HL-60 (cell line): Measurements from ENCODE around the gene SLA2.
"Not testable (repeated sequence)": the region's sequence is repeated elsewhere in the genome, so short reads cannot be mapped to it uniquely, and the experiment has no call there.

ENCODE experiments used
- DNase-seq, 2 experiments: peaks; one replicate each; pipeline ENCODE4 v3.0.0-alpha.2; 2010 to 2020; ENCODE audit warnings: low read depth in 1 of 2, low spot score in 1 of 2
- H3K27ac ChIP-seq: fragments of 250-450 bp; sonication (Bioruptor Pico); replicated peaks from 2 replicates; pipeline ENCODE4 v1.5.1; 2020; ENCODE audit warnings: mild to moderate bottlenecking, moderate library complexity
- H3K27me3 ChIP-seq: fragments of 250-450 bp; sonication (Bioruptor Pico); 2 replicates; pipeline ENCODE4 v1.5.1; 2021; ENCODE audit warnings: mild to moderate bottlenecking, moderate library complexity; ENCODE audit not compliant: insufficient read depth, poor library complexity, severe bottlenecking
- H3K4me3 ChIP-seq: replicated peaks from 2 replicates; pipeline ENCODE4 v1.5.1; 2011; ENCODE audit warnings: mild to moderate bottlenecking, control low read depth, low read length; ENCODE audit not compliant: insufficient read depth
- CTCF ChIP-seq: IDR thresholded peaks from one replicate; pipeline ENCODE4 v1.5.1; 2011; ENCODE audit warnings: low read length, control low read depth, inconsistent platforms; ENCODE audit not compliant: insufficient read depth
- GABPA ChIP-seq: IDR thresholded peaks from 2 replicates; pipeline ENCODE4 v1.6.1; 2012; ENCODE audit warnings: low read depth
- POLR2AphosphoS5 ChIP-seq: IDR thresholded peaks from 2 replicates; pipeline ENCODE4 v1.6.1; 2012; ENCODE audit warnings: low read depth
- SPI1 ChIP-seq: IDR thresholded peaks from 2 replicates; pipeline ENCODE4 v1.6.1; 2012; ENCODE audit warnings: low read depth, mild to moderate bottlenecking, borderline replicate concordance
- TF ChIP-seq, protein P1 (sequence below): IDR thresholded peaks from 2 replicates; pipeline ENCODE4 v1.6.1; 2012; ENCODE audit warnings: low read depth; ENCODE audit not compliant: insufficient replicate concordance

The SLA2 gene

GRCh38 chr20:36642136-36642535, 3.9 kb downstream of the SLA2 start:
- Histone ChIP-seq H3K27ac (no peak overlapping the region), H3K4me3 (no peak overlapping the region), H3K27me3 (no peaks in the 10 kb centered on the region)
- peak; percentile 18; the same call in 1 of the 2 replicates for TF ChIP-seq SPI1
- TF ChIP-seq, protein P1, sequence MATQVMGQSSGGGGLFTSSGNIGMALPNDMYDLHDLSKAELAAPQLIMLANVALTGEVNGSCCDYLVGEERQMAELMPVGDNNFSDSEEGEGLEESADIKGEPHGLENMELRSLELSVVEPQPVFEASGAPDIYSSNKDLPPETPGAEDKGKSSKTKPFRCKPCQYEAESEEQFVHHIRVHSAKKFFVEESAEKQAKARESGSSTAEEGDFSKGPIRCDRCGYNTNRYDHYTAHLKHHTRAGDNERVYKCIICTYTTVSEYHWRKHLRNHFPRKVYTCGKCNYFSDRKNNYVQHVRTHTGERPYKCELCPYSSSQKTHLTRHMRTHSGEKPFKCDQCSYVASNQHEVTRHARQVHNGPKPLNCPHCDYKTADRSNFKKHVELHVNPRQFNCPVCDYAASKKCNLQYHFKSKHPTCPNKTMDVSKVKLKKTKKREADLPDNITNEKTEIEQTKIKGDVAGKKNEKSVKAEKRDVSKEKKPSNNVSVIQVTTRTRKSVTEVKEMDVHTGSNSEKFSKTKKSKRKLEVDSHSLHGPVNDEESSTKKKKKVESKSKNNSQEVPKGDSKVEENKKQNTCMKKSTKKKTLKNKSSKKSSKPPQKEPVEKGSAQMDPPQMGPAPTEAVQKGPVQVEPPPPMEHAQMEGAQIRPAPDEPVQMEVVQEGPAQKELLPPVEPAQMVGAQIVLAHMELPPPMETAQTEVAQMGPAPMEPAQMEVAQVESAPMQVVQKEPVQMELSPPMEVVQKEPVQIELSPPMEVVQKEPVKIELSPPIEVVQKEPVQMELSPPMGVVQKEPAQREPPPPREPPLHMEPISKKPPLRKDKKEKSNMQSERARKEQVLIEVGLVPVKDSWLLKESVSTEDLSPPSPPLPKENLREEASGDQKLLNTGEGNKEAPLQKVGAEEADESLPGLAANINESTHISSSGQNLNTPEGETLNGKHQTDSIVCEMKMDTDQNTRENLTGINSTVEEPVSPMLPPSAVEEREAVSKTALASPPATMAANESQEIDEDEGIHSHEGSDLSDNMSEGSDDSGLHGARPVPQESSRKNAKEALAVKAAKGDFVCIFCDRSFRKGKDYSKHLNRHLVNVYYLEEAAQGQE = no peak
- no peak for DNase-seq

DNA sequence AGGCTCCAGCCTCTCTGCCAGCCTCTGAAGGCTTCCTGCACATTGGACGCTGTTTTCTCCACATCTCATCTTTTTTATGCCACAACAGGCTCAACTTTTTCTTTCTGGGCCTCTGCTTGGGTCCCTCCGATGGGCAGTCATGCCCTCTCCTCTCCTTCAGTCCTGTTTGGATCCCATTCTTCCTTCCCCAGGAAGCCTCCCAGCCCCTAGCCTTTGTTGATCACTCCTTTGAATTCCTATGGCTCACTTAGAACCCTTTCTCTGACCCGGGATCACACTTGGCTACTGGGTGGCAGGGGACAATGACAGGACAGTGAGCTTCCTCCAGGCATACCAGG, 4.5 kb downstream of the SLA2 start:
- TF ChIP-seq CTCF (no peak), GABPA (no peak), SPI1 (no peak), POLR2AphosphoS5 (no peak)
- TF ChIP-seq, protein P1 = no peak
- H3K4me3 ChIP-seq = no peak overlapping the region
- H3K27ac ChIP-seq = no peak overlapping the region
- H3K27me3 ChIP-seq = no peaks in the 10 kb centered on the region
- no peak for DNase-seq

DNA sequence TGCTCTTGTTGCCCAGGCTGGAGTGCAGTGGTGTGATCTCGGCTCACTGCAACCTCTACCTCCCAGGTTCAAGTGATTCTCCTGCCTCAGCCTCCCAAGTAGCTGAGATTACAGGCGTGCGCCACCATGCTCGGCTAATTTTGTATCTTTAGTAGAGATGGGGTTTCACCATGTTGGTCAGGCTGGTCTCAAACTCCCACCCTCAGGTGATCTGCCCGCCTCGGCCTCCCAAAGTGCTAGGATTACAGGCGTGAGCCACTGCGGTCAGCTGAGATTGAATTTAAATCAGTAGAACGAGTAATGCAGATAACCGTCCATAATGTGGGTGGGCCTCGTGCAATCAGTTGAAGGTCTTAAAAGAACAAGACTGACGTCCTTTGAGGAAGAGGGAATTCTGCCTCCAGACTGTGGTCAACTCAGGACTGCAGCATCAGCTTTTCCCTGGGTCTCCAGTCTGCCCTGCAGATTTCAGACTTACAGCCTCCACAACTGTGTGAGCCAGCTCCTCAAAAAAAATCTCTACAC, 7.1 kb downstream of the SLA2 start:
- H3K27ac ChIP-seq, H3K27me3 ChIP-seq, DNase-seq, H3K4me3 ChIP-seq: not testable (repeated sequence)

GRCh38 chr20:36634342-36634741, 11.7 kb downstream of the SLA2 start:
- H3K4me3 ChIP-seq = no peak overlapping the region
- H3K27me3 ChIP-seq = no peaks in the 10 kb centered on the region
- TF ChIP-seq GABPA (no peak), POLR2AphosphoS5 (no peak), CTCF (no peak), SPI1 (no peak)
- TF ChIP-seq, protein P1 = no peak
- H3K27ac ChIP-seq = no peak overlapping the region
- DNase-seq = no peak
